GM18907 (cell line): ENCODE data around the gene PCDHB2.
"Not testable (repeated sequence)": the region's sequence is repeated elsewhere in the genome, so short reads cannot be mapped to it uniquely, and the experiment has no call there.

ENCODE experiments used
- ATAC-seq: cut with Tn5 transposase; IDR thresholded peaks from one replicate; pipeline ENCODE4 v1.9.1; 2021; ENCODE audit warnings: mild to moderate bottlenecking, moderate library complexity; ENCODE audit not compliant: unreplicated experiment

PCDHB2 gene

GRCh38 chr5:141135718-141136266, 41.4 kb downstream of the PCDHB2 start:
- no peak for ATAC-seq

- ATAC-seq, result not testable (repeated sequence)
These were observed 42.9 kb downstream of the PCDHB2 start for GRCh38 chr5:141137346-141137745.
